ENCODE results near the gene BGN. TPM values are rescaled to one million over a fixed set of nuclear protein-coding genes. Genes with fewer than 3 reads are reported as not detected.

The BGN gene
- total RNA-seq, 1 experiment from 2014 or later = 1.2 TPM

DNA sequence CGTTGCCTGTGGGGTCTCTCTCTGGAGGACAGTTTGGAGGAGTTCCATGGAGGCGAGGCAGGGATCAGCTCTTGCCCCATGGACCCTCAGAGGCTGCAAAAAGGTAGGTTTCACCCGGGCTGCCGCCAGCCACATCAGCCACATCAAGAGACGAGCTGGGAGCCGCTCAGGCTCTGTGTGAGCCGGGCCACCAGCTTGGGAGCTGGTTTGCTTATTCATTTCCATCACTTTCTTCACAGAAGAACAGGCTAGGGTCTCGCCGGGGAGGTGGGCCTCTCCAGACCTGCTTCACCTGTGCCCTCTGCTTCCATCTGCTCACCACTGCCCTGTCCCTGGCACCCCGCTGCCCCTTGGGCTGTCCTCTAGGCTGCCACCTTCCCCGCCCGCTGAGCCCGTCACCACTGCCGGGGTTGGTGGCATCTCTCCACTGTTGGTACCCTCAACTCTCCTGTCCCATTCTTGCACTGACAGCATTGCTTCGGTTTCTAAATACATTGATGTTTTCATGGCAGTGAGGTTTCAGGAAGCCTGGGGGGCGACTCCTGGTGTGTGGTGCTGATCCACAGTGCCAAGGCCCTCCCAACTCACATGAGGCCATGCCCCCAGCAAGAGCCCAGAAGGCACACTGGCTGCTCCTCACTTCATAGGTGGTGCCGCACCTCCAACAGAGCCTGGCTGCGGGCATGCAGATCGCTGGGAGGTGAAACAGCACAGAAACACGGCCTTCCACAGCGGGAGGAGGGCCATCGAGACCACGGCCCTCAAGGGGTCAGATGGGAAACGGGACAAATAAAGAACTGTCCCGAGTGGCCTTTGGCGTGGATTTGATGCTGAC is 44.4 kb upstream of the BGN start:
- Histone ChIP-seq H2BK5ac (ENCODE audit: insufficient read length, low read length) (no peak overlapping the region), H3K23ac (ENCODE audit: insufficient read length, low read depth, low read length) (no peak overlapping the region), H4K91ac (ENCODE audit: insufficient read length, low read depth, low read length) (no peak overlapping the region), H3K79me2 (ENCODE audit: insufficient read depth, low read length) (no peaks in the 10 kb centered on the region), H2BK15ac (ENCODE audit: low read depth, low read length) (no peak overlapping the region), H3T11ph (ENCODE audit: low read length) (no peak overlapping the region), H3K56ac (ENCODE audit: insufficient read length, low read depth, low read length) (no peak overlapping the region), H4K20me1 (ENCODE audit: control insufficient read depth, insufficient read depth, insufficient read length) (no peaks in the 10 kb centered on the region), H3K27ac (ENCODE audit: insufficient read length, low read depth, low read length) (no peak overlapping the region), H3K14ac (ENCODE audit: insufficient read depth, low read length) (no peak overlapping the region), H3K18ac (ENCODE audit: insufficient read length, low read depth, low read length) (no peak overlapping the region), H3K9ac (ENCODE audit: extremely low read depth, insufficient read length, low read length) (no peak overlapping the region), H2BK20ac (ENCODE audit: low read depth, low read length, poor library complexity, severe bottlenecking) (no peak overlapping the region), H2BK12ac (ENCODE audit: insufficient read length, low read depth, low read length) (no peak overlapping the region), H3K4me2 (ENCODE audit: insufficient read depth, insufficient read length, low read length) (no peak overlapping the region), H2BK120ac (ENCODE audit: low read depth, low read length, poor library complexity, severe bottlenecking) (no peak overlapping the region), H2AK5ac (ENCODE audit: insufficient read length, low read length) (no peak overlapping the region), H3K23me2 (ENCODE audit: insufficient read length, low read depth, low read length, poor library complexity, severe bottlenecking) (no peaks in the 10 kb centered on the region), H3K27me3 (ENCODE audit: insufficient read depth, low read length) (no peaks in the 10 kb centered on the region), H3K4me1 (ENCODE audit: insufficient read depth, low read length) (no peaks in the 10 kb centered on the region), H2AFZ (ENCODE audit: low read length) (no peak overlapping the region), H3K9me3 (ENCODE audit: control insufficient read depth, low read depth, low read length) (peaks cover 32% of the 10 kb centered on the region), H4K8ac (replicated peaks; ENCODE audit: insufficient read length, low read depth, low read length) (no peak overlapping the region), H3K79me1 (ENCODE audit: insufficient read depth, low read depth, low read length, poor library complexity, severe bottlenecking) (no peaks in the 10 kb centered on the region), H4K5ac (ENCODE audit: insufficient read length, low read depth, low read length) (no peak overlapping the region), H3K4ac (ENCODE audit: low read depth, low read length) (no peak overlapping the region)
- H3K36me3 Mint-ChIP-seq (ENCODE audit: insufficient read depth in 1 of 3, low read depth in 3 of 3) = peaks cover 15 to 33% (median 24%) of the 10 kb centered on the region in 3 experiments; a peak in 5 of 7 replicates
- no peak for DNase-seq
- whole genome bisulfite sequencing (ENCODE audit: extremely low coverage, insufficient read length, low lambda C conversion rate) = no CpG with 5 or more reads among the region's 26 CpGs
- no peaks in the 10 kb centered on the region for H3K27me3 Mint-ChIP-seq (ENCODE audit: low read depth)
- H3K9me3 Mint-ChIP-seq = peaks cover 58 to 71% of the 10 kb centered on the region in 2 experiments
- TF ChIP-seq, protein P1, sequence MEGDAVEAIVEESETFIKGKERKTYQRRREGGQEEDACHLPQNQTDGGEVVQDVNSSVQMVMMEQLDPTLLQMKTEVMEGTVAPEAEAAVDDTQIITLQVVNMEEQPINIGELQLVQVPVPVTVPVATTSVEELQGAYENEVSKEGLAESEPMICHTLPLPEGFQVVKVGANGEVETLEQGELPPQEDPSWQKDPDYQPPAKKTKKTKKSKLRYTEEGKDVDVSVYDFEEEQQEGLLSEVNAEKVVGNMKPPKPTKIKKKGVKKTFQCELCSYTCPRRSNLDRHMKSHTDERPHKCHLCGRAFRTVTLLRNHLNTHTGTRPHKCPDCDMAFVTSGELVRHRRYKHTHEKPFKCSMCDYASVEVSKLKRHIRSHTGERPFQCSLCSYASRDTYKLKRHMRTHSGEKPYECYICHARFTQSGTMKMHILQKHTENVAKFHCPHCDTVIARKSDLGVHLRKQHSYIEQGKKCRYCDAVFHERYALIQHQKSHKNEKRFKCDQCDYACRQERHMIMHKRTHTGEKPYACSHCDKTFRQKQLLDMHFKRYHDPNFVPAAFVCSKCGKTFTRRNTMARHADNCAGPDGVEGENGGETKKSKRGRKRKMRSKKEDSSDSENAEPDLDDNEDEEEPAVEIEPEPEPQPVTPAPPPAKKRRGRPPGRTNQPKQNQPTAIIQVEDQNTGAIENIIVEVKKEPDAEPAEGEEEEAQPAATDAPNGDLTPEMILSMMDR (conservative IDR thresholded peaks at IDR 0.05) = no peak
- no peaks in the 10 kb centered on the region for H3K4me1 Mint-ChIP-seq
- no peak overlapping the region for H3K27ac Mint-ChIP-seq
- no peak overlapping the region for H3K4me3 Mint-ChIP-seq
